ENCODE measurements around the gene PIP5K1C. TPM values are rescaled to one million over a fixed set of nuclear protein-coding genes. Genes with fewer than 3 reads are reported as not detected.

PIP5K1C gene
- total RNA-seq, 1 experiment from 2014 or later, result 2.8 TPM

- no peak for DNase-seq
- H3K36me3 ChIP-seq, result no peaks in the 10 kb centered on the region
Measured at GRCh38 chr19:3661284-3662238, 38.7 kb downstream of the PIP5K1C start.

GRCh38 chr19:3660493-3661219 is 39.6 kb downstream of the PIP5K1C start:
- no peak overlapping the region for H3K4me3 ChIP-seq
- H3K27me3 ChIP-seq, result no peaks in the 10 kb centered on the region
- H3K36me3 ChIP-seq, result no peaks in the 10 kb centered on the region
- DNase-seq, result no peak
- H3K9me3 ChIP-seq, result no peaks in the 10 kb centered on the region

More at GRCh38 chr19:3661284-3662238, 38.7 kb downstream of the PIP5K1C start:
- H3K9me3 ChIP-seq, result no peaks in the 10 kb centered on the region
- no peak overlapping the region for H3K4me3 ChIP-seq
- H3K27me3 ChIP-seq, result no peaks in the 10 kb centered on the region

GRCh38 chr19:3659746-3660112 is 40.5 kb downstream of the PIP5K1C start:
- H3K9me3 ChIP-seq, result no peaks in the 10 kb centered on the region
- no peak for DNase-seq
- no peaks in the 10 kb centered on the region for H3K36me3 ChIP-seq
- no peaks in the 10 kb centered on the region for H3K27me3 ChIP-seq
- no peak overlapping the region for H3K4me3 ChIP-seq

GRCh38 chr19:3658870-3659745 is 41.2 kb downstream of the PIP5K1C start:
- no peak overlapping the region for H3K4me3 ChIP-seq
- no peaks in the 10 kb centered on the region for H3K27me3 ChIP-seq
- no peaks in the 10 kb centered on the region for H3K9me3 ChIP-seq
- no peaks in the 10 kb centered on the region for H3K36me3 ChIP-seq
- no peak for DNase-seq

- H3K9me3 ChIP-seq, result no peaks in the 10 kb centered on the region
- no peak overlapping the region for H3K4me3 ChIP-seq
- H3K27me3 ChIP-seq, result no peaks in the 10 kb centered on the region
- no peaks in the 10 kb centered on the region for H3K36me3 ChIP-seq
- no peak for DNase-seq
Measured at GRCh38 chr19:3658004-3658869, 42.0 kb downstream of the PIP5K1C start.

GRCh38 chr19:3657395-3657769 is 42.9 kb downstream of the PIP5K1C start:
- Histone ChIP-seq H3K36me3 (no peaks in the 10 kb centered on the region), H3K4me3 (no peak overlapping the region), H3K9me3 (no peaks in the 10 kb centered on the region), H3K27me3 (no peaks in the 10 kb centered on the region)
- no peak for DNase-seq

- Histone ChIP-seq H3K4me3 (no peak overlapping the region), H3K27me3 (no peaks in the 10 kb centered on the region), H3K36me3 (no peaks in the 10 kb centered on the region), H3K9me3 (no peaks in the 10 kb centered on the region)
- DNase-seq, result no peak
Measured at GRCh38 chr19:3656747-3657394, 43.4 kb downstream of the PIP5K1C start.

GRCh38 chr19:3656073-3656746 is 44.1 kb downstream of the PIP5K1C start:
- no peak for DNase-seq
- no peaks in the 10 kb centered on the region for H3K27me3 ChIP-seq
- no peaks in the 10 kb centered on the region for H3K36me3 ChIP-seq
- no peak overlapping the region for H3K4me3 ChIP-seq
- H3K9me3 ChIP-seq, result no peaks in the 10 kb centered on the region

- no peak overlapping the region for H3K4me3 ChIP-seq
- no peaks in the 10 kb centered on the region for H3K9me3 ChIP-seq
- DNase-seq, result peak; percentile 90
- no peaks in the 10 kb centered on the region for H3K36me3 ChIP-seq
- no peaks in the 10 kb centered on the region for H3K27me3 ChIP-seq
Measured at GRCh38 chr19:3655402-3656072, 44.7 kb downstream of the PIP5K1C start.

GRCh38 chr19:3653865-3654513 is 46.3 kb downstream of the PIP5K1C start:
- Histone ChIP-seq H3K27me3 (no peaks in the 10 kb centered on the region), H3K4me3 (no peak overlapping the region), H3K9me3 (no peaks in the 10 kb centered on the region), H3K36me3 (no peaks in the 10 kb centered on the region)
- DNase-seq, result no peak

GRCh38 chr19:3653081-3653795 is 47.0 kb downstream of the PIP5K1C start:
- Histone ChIP-seq H3K27me3 (no peaks in the 10 kb centered on the region), H3K4me3 (no peak overlapping the region), H3K36me3 (no peaks in the 10 kb centered on the region), H3K9me3 (no peaks in the 10 kb centered on the region)
- DNase-seq, result no peak

- H3K27me3 ChIP-seq, result no peaks in the 10 kb centered on the region
- no peaks in the 10 kb centered on the region for H3K36me3 ChIP-seq
- no peak for DNase-seq
- H3K4me3 ChIP-seq, result no peak overlapping the region
- no peaks in the 10 kb centered on the region for H3K9me3 ChIP-seq
Measured at GRCh38 chr19:3652422-3652821, 47.8 kb downstream of the PIP5K1C start.

GRCh38 chr19:3651684-3652083 is 48.6 kb downstream of the PIP5K1C start:
- no peak for DNase-seq
- no peak overlapping the region for H3K4me3 ChIP-seq
- H3K27me3 ChIP-seq, result no peaks in the 10 kb centered on the region
- H3K36me3 ChIP-seq, result no peaks in the 10 kb centered on the region
- no peaks in the 10 kb centered on the region for H3K9me3 ChIP-seq

GRCh38 chr19:3649888-3650287 is 50.4 kb downstream of the PIP5K1C start:
- Histone ChIP-seq H3K4me3 (no peak overlapping the region), H3K36me3 (no peaks in the 10 kb centered on the region), H3K27me3 (no peaks in the 10 kb centered on the region), H3K9me3 (no peaks in the 10 kb centered on the region)
- DNase-seq, result no peak
